ENCODE results near the gene ADAMTS17. TPM values are rescaled to one million over a fixed set of nuclear protein-coding genes. Genes with fewer than 3 reads are reported as not detected.

The ADAMTS17 gene
- total RNA-seq, 1 donor from 2014 or later = 2.3 TPM

- TF ChIP-seq CTCF (IDR thresholded peaks at IDR 0.05; ENCODE audit: insufficient read depth, low read length, poor library complexity, severe bottlenecking) = no peak
- H3K27me3 ChIP-seq (ENCODE audit: control insufficient read depth, insufficient read depth, low read length) = no peaks in the 10 kb centered on the region
- H3K4me3 ChIP-seq (ENCODE audit: low read depth, low read length) = no peak overlapping the region
- DNase-seq (ENCODE audit: low read depth) = no peak
- H3K36me3 ChIP-seq (ENCODE audit: control insufficient read depth, insufficient read depth, low read length) = no peaks in the 10 kb centered on the region
Measured at GRCh38 chr15:100050877-100051786, 290.6 kb downstream of the ADAMTS17 start.

DNA sequence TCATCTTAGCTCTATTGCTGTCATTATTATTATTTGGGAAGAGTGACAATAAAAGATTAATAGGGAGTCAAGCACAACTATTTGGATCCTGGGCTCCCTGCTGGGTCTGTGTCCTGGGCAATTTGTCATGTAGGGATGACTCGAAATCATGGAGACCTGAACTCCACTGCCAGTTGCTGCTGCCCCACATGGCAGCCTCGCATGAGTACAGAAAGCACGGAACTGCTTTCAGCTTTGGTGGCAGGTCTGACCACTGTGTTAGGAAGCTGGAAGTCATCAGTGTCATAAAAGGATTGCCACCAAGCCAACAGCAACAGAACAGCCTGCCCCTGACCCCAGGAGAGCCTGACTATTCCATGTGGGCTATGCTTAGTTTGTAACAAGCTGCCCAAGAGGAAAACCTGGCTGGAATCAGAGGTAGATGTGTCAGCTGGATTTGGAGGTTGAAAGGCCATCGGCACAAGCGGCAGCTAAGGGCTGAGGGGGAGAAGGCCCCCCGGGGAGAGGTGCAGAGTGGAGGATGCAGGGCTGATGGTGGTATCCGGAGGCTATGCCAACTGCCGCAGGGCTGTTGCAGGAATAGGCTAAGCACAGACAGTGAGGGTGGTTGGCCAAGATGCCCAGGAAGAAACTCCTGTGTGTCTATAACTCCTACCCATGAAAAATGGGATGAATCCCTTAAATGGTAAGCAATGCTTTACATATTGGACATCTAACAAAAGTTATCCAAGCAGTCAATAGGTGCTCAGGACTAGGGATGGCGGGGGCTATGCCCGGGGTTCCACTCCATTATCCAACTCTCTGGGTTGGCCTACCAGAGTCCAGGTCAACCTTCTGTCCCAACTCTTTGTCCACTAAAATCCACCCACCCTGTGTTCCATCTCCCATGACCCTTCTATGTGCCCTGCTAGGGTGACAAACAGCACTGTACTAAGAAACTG, 291.6 kb downstream of the ADAMTS17 start:
- Histone ChIP-seq H3K36me3 (ENCODE audit: control insufficient read depth, insufficient read depth, low read length) (no peaks in the 10 kb centered on the region), H3K27me3 (ENCODE audit: control insufficient read depth, insufficient read depth, low read length) (no peaks in the 10 kb centered on the region), H3K4me3 (ENCODE audit: low read depth, low read length) (no peak overlapping the region)
- DNase-seq (ENCODE audit: low read depth) = no peak
- no peak for TF ChIP-seq CTCF (IDR thresholded peaks at IDR 0.05; ENCODE audit: insufficient read depth, low read length, poor library complexity, severe bottlenecking)

- H3K27me3 ChIP-seq (ENCODE audit: control insufficient read depth, insufficient read depth, low read length) = no peaks in the 10 kb centered on the region
- H3K36me3 ChIP-seq (ENCODE audit: control insufficient read depth, insufficient read depth, low read length) = no peaks in the 10 kb centered on the region
- DNase-seq (ENCODE audit: low read depth) = no peak
- no peak for TF ChIP-seq CTCF (IDR thresholded peaks at IDR 0.05; ENCODE audit: insufficient read depth, low read length, poor library complexity, severe bottlenecking)
- no peak overlapping the region for H3K4me3 ChIP-seq (ENCODE audit: low read depth, low read length)
Measured at GRCh38 chr15:100049483-100049882, 292.3 kb downstream of the ADAMTS17 start.

DNA sequence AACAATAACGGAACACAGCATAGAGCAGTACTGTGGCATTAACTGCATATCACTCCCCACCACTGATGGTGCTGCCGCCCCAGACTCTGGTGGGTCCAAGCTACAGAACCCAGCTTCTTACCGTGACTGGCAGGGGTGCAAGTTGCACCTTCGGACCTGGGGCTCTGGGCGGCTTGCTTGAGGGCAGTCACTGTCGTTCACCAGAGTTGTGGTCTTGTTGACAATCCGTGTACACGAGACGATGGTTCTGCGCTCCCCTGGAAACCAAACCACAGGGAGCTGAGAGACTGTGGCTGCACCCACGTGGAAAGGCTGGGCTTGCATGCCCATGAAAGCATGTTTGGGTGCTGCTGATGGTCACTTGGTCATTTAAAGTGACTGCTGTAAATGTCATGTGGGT, 293.0 kb downstream of the ADAMTS17 start:
- DNase-seq (ENCODE audit: low read depth) = no peak
- Histone ChIP-seq H3K36me3 (ENCODE audit: control insufficient read depth, insufficient read depth, low read length) (no peaks in the 10 kb centered on the region), H3K27me3 (ENCODE audit: control insufficient read depth, insufficient read depth, low read length) (no peaks in the 10 kb centered on the region), H3K4me3 (ENCODE audit: low read depth, low read length) (no peak overlapping the region)
- no peak for TF ChIP-seq CTCF (IDR thresholded peaks at IDR 0.05; ENCODE audit: insufficient read depth, low read length, poor library complexity, severe bottlenecking)

- no peak for DNase-seq (ENCODE audit: low read depth)
- no peak overlapping the region for H3K4me3 ChIP-seq (ENCODE audit: low read depth, low read length)
- no peak for TF ChIP-seq CTCF (IDR thresholded peaks at IDR 0.05; ENCODE audit: insufficient read depth, low read length, poor library complexity, severe bottlenecking)
Measured at GRCh38 chr15:100043692-100044091, 298.1 kb downstream of the ADAMTS17 start.

More at GRCh38 chr15:100043692-100044091, 298.1 kb downstream of the ADAMTS17 start:
- Histone ChIP-seq H3K36me3 (ENCODE audit: control insufficient read depth, insufficient read depth, low read length) (no peaks in the 10 kb centered on the region), H3K27me3 (ENCODE audit: control insufficient read depth, insufficient read depth, low read length) (no peaks in the 10 kb centered on the region)
